HCT116 (cell line): Measurements from ENCODE around the gene RLN3. TPM values are rescaled to one million over a fixed set of nuclear protein-coding genes. Genes with fewer than 3 reads are reported as not detected.

ENCODE experiments used
- ATAC-seq: fragments of 200-7000 bp; cut with Tn5 transposase; 2 replicates; pipeline ENCODE4 v1.9.1; 2020; ENCODE audit warnings: mild to moderate bottlenecking, moderate library complexity
- BruUV-seq: library from RNA; stranded (reverse); fragments of 400-500 nt; replicated peaks from 2 replicates; lab custom pipeline; 2021; lab: Mats Ljungman, UMichigan
- CTCF ChIA-PET: fragments of 300-600 bp; sonication (Branson Sonifier 250); formaldehyde crosslinking; loops from one replicate; lab custom pipeline; 2021; ENCODE audit warnings: antibody characterized with exemption; lab: Charles Lee
- POLR2A ChIA-PET: fragments of 300-600, 350-600 bp; sonication (Branson Sonifier 250); formaldehyde crosslinking; loops from one replicate; lab custom pipeline; 2021; ENCODE audit warnings: antibody characterized with exemption; lab: Charles Lee
- RAD21 ChIA-PET, 2 experiments: fragments of 300-600 bp; sonication (Branson Sonifier 250); formaldehyde crosslinking; loops; one replicate each; lab custom pipeline; 2023; ENCODE audit warnings: low total read pairs in 2 of 2; ENCODE audit not compliant: uncharacterized antibody in 2 of 2, unreplicated experiment in 2 of 2, low non-redundant PET in 1 of 2; lab: Charles Lee
- DNase-seq: peaks from one replicate; pipeline ENCODE4 v3.0.0-alpha.2; 2010; ENCODE audit warnings: low read depth, low spot score
- H2AFZ ChIP-seq: fragments of 200-600 bp; shearing (Covaris generic), sonication (generic); 2 replicates; pipeline ENCODE4 v1.6.1; 2017; ENCODE audit warnings: low read depth, mixed run types, mixed read lengths, antibody characterized with exemption, low read length; ENCODE audit not compliant: poor library complexity, severe bottlenecking
- H3K27ac ChIP-seq: 2 replicates; pipeline ENCODE4 v1.5.1; 2012; ENCODE audit warnings: low read depth, low read length
- H3K27me3 ChIP-seq: fragments of 200-600 bp; sonication (generic); 2 replicates; pipeline ENCODE4 v1.6.1; 2016; ENCODE audit warnings: mixed run types, low read length, mixed read lengths; ENCODE audit not compliant: insufficient read depth
- H3K36me3 ChIP-seq, 2 experiments: fragments of 200-500 bp in 1 of 2; fragments of 200-600 bp in 1 of 2; sonication (Bioruptor generic) in 1 of 2; sonication (generic) in 1 of 2; 2 replicates each; pipeline versions ENCODE4 v1.5.1 to v1.6.1; 2014 to 2016; ENCODE audit warnings: low read length in 2 of 2, inconsistent platforms in 1 of 2, mixed read lengths in 1 of 2, mixed run types in 1 of 2; ENCODE audit not compliant: insufficient read depth in 2 of 2, control insufficient read depth in 1 of 2
- H3K4me1 ChIP-seq, 2 experiments: fragments of 200-600 bp in 1 of 2; sonication (generic) in 1 of 2; 2 replicates each; pipeline versions ENCODE4 v1.5.1 to v1.6.1; 2012 to 2017; ENCODE audit warnings: low read length in 2 of 2, inconsistent platforms in 1 of 2, mild to moderate bottlenecking in 1 of 2, mixed read lengths in 1 of 2, mixed run types in 1 of 2, moderate library complexity in 1 of 2; ENCODE audit not compliant: insufficient read depth in 2 of 2, control insufficient read depth in 1 of 2
- H3K4me2 ChIP-seq: fragments of 200-600 bp; sonication (generic); 2 replicates; pipeline ENCODE4 v1.6.1; 2017; ENCODE audit warnings: mixed run types, low read length, mixed read lengths
- H3K4me3 ChIP-seq, 2 experiments: fragments of 200-600 bp in 1 of 2; sonication (generic) in 1 of 2; replicated peaks in 1 of 2; 2 replicates each; pipeline ENCODE4 v1.5.1; 2011 to 2016; ENCODE audit warnings: low read length in 2 of 2, control low read depth in 1 of 2, low read depth in 1 of 2, mild to moderate bottlenecking in 1 of 2, mixed read lengths in 1 of 2, mixed run types in 1 of 2
- H3K79me2 ChIP-seq: fragments of 200-600 bp; sonication (generic); 2 replicates; pipeline ENCODE4 v1.6.1; 2017; ENCODE audit warnings: mild to moderate bottlenecking, mixed run types, low read length, moderate library complexity, mixed read lengths; ENCODE audit not compliant: insufficient read depth
- H3K9ac ChIP-seq: fragments of 200-600 bp; sonication (generic); 2 replicates; pipeline ENCODE4 v1.6.1; 2016; ENCODE audit warnings: low read length, mixed read lengths
- H3K9me2 ChIP-seq: fragments of 200-600 bp; sonication (generic), shearing (Covaris generic); 2 replicates; pipeline ENCODE4 v1.6.1; 2017; ENCODE audit warnings: mixed run types, mild to moderate bottlenecking, moderate library complexity; ENCODE audit not compliant: insufficient read depth
- H3K9me3 ChIP-seq, 2 experiments: fragments of 200-500 bp in 1 of 2; fragments of 200-600 bp in 1 of 2; sonication (Bioruptor generic) in 1 of 2; sonication (generic) in 1 of 2; 2 replicates each; pipeline ENCODE4 v1.6.1; 2014 to 2017; ENCODE audit warnings: low read length in 2 of 2, mixed read lengths in 2 of 2, inconsistent platforms in 1 of 2, low read depth in 1 of 2, mild to moderate bottlenecking in 1 of 2, mixed run types in 1 of 2, moderate library complexity in 1 of 2; ENCODE audit not compliant: control insufficient read depth in 1 of 2, insufficient read depth in 1 of 2
- H4K20me1 ChIP-seq: fragments of 200-600 bp; sonication (generic), shearing (Covaris generic); 2 replicates; pipeline ENCODE4 v1.6.1; 2017; ENCODE audit warnings: mixed run types, mild to moderate bottlenecking, moderate library complexity; ENCODE audit not compliant: insufficient read depth
- CBX3 ChIP-seq: IDR thresholded peaks from 2 replicates; pipeline ENCODE4 v1.6.1; 2012; ENCODE audit warnings: low read depth
- CTCF ChIP-seq, 3 experiments: fragments of 200-600 bp in 1 of 3; sonication (generic) in 1 of 3; IDR thresholded peaks in 2 of 3; conservative IDR thresholded peaks in 1 of 3; 2 replicates each; pipeline ENCODE4 v1.5.1; 2012 to 2017; ENCODE audit warnings: low read depth in 2 of 3, low read length in 2 of 3, antibody characterized with exemption in 1 of 3, borderline replicate concordance in 1 of 3, control low read depth in 1 of 3, mild to moderate bottlenecking in 1 of 3, mixed read lengths in 1 of 3, mixed run types in 1 of 3, moderate library complexity in 1 of 3; ENCODE audit not compliant: insufficient read depth in 1 of 3
- FOSL1 ChIP-seq: IDR thresholded peaks from 2 replicates; pipeline ENCODE4 v1.6.1; 2012; ENCODE audit warnings: low read depth
- RAD21 ChIP-seq: IDR thresholded peaks from 2 replicates; pipeline ENCODE4 v1.6.1; 2012; ENCODE audit warnings: low read depth, mild to moderate bottlenecking
- REST ChIP-seq: IDR thresholded peaks from 2 replicates; pipeline ENCODE4 v1.6.1; 2012; ENCODE audit warnings: low read depth
- intact Hi-C: fragments of 100-400 bp; cut with micrococcal nuclease; formaldehyde crosslinking; loops from 2 replicates; pipeline ENCODE4 v1.10.0; 2022
- total RNA-seq: library from RNA; stranded (reverse); gene quantifications from one replicate; pipeline ENCODE4 v1.2.1, GENCODE V29; 2021; ENCODE audit not compliant: unreplicated experiment

RLN3 gene
- total RNA-seq, 1 experiment from 2014 or later, result not detected

- Histone ChIP-seq H3K9me2 (no peaks in the 10 kb centered on the region), H3K27me3 (no peaks in the 10 kb centered on the region), H3K4me3 (peak overlapping the region in 1 of 2 experiments; percentile 56; a peak in 2 of 4 replicates), H4K20me1 (no peaks in the 10 kb centered on the region), H3K36me3 (no peaks in the 10 kb centered on the region), H3K4me1 (peaks cover 22 to 36% of the 10 kb centered on the region in 2 experiments), H2AFZ (peak overlapping the region; percentile 73), H3K9me3 (no peaks in the 10 kb centered on the region), H3K27ac (no peak overlapping the region), H3K9ac (0 out of 2 replicates have a peak overlapping the region, but pooled peaks have one; percentile 25), H3K79me2 (no peaks in the 10 kb centered on the region), H3K4me2 (peak overlapping the region; percentile 81)
- no peak for DNase-seq
- POLR2A ChIA-PET, result interaction anchor here (0.6 kb wide), 2 partner anchors 203 to 428 kb away, joined by 3 to 4 read pairs; no protein-coding TSS in a partner anchor
- no TSS peak for BruUV-seq
- CTCF ChIA-PET, result interaction anchor here (0.6 to 5.7 kb wide), 16 partner anchors 8 to 218 kb away, joined by 3 to 83 read pairs (median 6); partner anchors contain the start of genes ASF1B, IL27RA, MISP3 and RFX1
- intact Hi-C loops, result no loop called here
- no peak for TF ChIP-seq FOSL1
- TF ChIP-seq REST, result no peak
- TF ChIP-seq CTCF (IDR thresholded peaks at IDR 0.05 in 2 of 3, conservative IDR thresholded peaks at IDR 0.05 in 1 of 3; ENCODE audit: borderline replicate concordance in 1 of 3, insufficient read depth in 1 of 3, low read depth in 2 of 3, low read length in 2 of 3), result peak; percentile 41 to 92 (median 90); a peak in 5 of 6 replicates
- no peak for TF ChIP-seq CBX3
- peak; percentile 36 for TF ChIP-seq RAD21
- peak; percentile 55; the same call in 1 of the 2 replicates for ATAC-seq
- RAD21 ChIA-PET, result no interaction called here
These were observed 31.1 kb downstream of the RLN3 start for GRCh38 chr19:14059093-14059480.
